Middle frontal gyrus (tissue), 1 donor: Measurements from ENCODE around the gene PRIMPOL.

ENCODE experiments used
- DNase-seq: peaks from one replicate; pipeline ENCODE4 v3.0.0-alpha.2; 2015; ENCODE audit warnings: low spot score; ENCODE audit errors: extremely low spot score

The PRIMPOL gene

GRCh38 chr4:184666670-184667069, 17.1 kb downstream of the PRIMPOL start:
- DNase-seq: no peak

- DNase-seq: no peak
Measured at GRCh38 chr4:184668096-184668495, 18.6 kb downstream of the PRIMPOL start.

- no peak for DNase-seq
Measured at GRCh38 chr4:184668511-184669114, 19.1 kb downstream of the PRIMPOL start.

- no peak for DNase-seq
Measured at GRCh38 chr4:184669251-184669650, 19.7 kb downstream of the PRIMPOL start.

- no peak for DNase-seq
Measured at GRCh38 chr4:184671101-184671500, 21.6 kb downstream of the PRIMPOL start.

GRCh38 chr4:184672741-184673140, 23.2 kb downstream of the PRIMPOL start:
- no peak for DNase-seq

- DNase-seq: no peak
Measured at GRCh38 chr4:184674011-184674410, 24.5 kb downstream of the PRIMPOL start.

GRCh38 chr4:184675018-184675417, 25.5 kb downstream of the PRIMPOL start:
- DNase-seq: no peak

- no peak for DNase-seq
Measured at GRCh38 chr4:184675821-184676492, 26.4 kb downstream of the PRIMPOL start.

- no peak for DNase-seq
Measured at GRCh38 chr4:184680698-184681097, 31.2 kb downstream of the PRIMPOL start.

- no peak for DNase-seq
Measured at GRCh38 chr4:184681916-184682315, 32.4 kb downstream of the PRIMPOL start.

GRCh38 chr4:184684491-184685189, 35.1 kb downstream of the PRIMPOL start:
- no peak for DNase-seq

- no peak for DNase-seq
Measured at GRCh38 chr4:184688005-184688404, 38.5 kb downstream of the PRIMPOL start.

GRCh38 chr4:184688447-184688846, 38.9 kb downstream of the PRIMPOL start:
- DNase-seq: no peak

- DNase-seq: no peak
Measured at GRCh38 chr4:184689681-184690080, 40.1 kb downstream of the PRIMPOL start.

GRCh38 chr4:184693056-184693455, 43.5 kb downstream of the PRIMPOL start:
- no peak for DNase-seq

- no peak for DNase-seq
Measured at GRCh38 chr4:184694412-184694956, 44.9 kb downstream of the PRIMPOL start.

- no peak for DNase-seq
Measured at GRCh38 chr4:184695178-184695896, 45.8 kb downstream of the PRIMPOL start.

GRCh38 chr4:184697956-184698355, 48.4 kb downstream of the PRIMPOL start:
- DNase-seq: no peak

- DNase-seq: no peak
Measured at GRCh38 chr4:184699941-184700340, 50.4 kb downstream of the PRIMPOL start.

GRCh38 chr4:184702114-184702513, 52.6 kb downstream of the PRIMPOL start:
- no peak for DNase-seq

GRCh38 chr4:184705692-184706091, 56.2 kb downstream of the PRIMPOL start:
- no peak for DNase-seq
